ENCODE results near the gene CBX2. TPM values are rescaled to one million over a fixed set of nuclear protein-coding genes. Genes with fewer than 3 reads are reported as not detected.
A peak's percentile ranks its signal among the peaks of the same experiment; 100 is the strongest.

Gene CBX2
- total RNA-seq, 1 donor from 2014 or later: 4.6 TPM

DNA sequence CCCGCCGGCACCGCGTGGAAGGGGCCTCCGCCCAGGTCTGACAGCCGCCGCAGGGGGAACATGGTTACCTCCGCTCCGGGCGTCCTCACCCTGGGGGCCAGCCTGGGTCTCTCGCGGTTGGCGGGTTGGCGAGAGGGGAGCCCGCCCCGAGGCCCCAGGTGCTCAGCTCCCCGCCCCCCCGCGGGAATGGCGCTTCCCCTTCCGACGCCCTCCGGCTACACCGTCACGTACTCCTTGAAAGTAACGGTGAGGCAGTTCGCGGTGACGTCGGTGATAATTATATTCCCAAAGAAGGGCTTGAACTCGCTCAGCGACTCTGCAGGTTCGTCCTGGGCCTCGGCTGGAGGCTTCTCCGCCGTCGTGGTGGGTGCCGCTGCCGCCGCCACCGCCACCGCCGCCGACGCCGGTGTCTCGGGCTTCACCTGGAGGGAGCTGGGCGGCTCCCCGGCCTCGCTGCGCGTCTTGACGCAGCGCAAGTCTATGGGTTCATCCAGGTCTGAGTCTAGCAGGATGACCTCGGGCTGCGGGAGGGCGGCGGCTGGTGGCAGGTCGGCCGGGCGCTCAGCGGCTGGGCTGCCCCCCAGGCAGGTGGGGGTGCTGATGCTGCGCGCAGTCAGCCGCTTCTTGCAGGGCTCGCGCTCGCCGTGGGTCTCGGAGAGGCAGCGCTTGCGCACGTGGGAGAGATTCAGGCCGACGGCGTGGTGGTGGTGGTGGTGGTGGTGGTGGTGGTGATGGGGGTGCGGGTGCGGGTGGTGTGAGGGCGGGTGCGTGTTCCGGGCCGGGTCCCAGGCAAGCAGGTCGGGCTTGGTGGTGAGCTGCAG is 56.0 kb downstream of the CBX2 start:
- TF ChIP-seq, protein P1, sequence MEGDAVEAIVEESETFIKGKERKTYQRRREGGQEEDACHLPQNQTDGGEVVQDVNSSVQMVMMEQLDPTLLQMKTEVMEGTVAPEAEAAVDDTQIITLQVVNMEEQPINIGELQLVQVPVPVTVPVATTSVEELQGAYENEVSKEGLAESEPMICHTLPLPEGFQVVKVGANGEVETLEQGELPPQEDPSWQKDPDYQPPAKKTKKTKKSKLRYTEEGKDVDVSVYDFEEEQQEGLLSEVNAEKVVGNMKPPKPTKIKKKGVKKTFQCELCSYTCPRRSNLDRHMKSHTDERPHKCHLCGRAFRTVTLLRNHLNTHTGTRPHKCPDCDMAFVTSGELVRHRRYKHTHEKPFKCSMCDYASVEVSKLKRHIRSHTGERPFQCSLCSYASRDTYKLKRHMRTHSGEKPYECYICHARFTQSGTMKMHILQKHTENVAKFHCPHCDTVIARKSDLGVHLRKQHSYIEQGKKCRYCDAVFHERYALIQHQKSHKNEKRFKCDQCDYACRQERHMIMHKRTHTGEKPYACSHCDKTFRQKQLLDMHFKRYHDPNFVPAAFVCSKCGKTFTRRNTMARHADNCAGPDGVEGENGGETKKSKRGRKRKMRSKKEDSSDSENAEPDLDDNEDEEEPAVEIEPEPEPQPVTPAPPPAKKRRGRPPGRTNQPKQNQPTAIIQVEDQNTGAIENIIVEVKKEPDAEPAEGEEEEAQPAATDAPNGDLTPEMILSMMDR (IDR thresholded peaks at IDR 0.05): no peak
- Histone ChIP-seq H3K4me3 (no peak overlapping the region), H3K36me3 (peaks cover 20 to 21% of the 10 kb centered on the region in 2 donors), H3K4me1 (peaks cover 17 to 35% of the 10 kb centered on the region in 2 donors), H3K27me3 (no peaks in the 10 kb centered on the region), H3K9me3 (no peaks in the 10 kb centered on the region), H3K27ac (no peak overlapping the region)
- intact Hi-C loops (cut with DNase I): no loop called here
- no peak for DNase-seq (ENCODE audit: low spot score in 2 of 2)

DNA sequence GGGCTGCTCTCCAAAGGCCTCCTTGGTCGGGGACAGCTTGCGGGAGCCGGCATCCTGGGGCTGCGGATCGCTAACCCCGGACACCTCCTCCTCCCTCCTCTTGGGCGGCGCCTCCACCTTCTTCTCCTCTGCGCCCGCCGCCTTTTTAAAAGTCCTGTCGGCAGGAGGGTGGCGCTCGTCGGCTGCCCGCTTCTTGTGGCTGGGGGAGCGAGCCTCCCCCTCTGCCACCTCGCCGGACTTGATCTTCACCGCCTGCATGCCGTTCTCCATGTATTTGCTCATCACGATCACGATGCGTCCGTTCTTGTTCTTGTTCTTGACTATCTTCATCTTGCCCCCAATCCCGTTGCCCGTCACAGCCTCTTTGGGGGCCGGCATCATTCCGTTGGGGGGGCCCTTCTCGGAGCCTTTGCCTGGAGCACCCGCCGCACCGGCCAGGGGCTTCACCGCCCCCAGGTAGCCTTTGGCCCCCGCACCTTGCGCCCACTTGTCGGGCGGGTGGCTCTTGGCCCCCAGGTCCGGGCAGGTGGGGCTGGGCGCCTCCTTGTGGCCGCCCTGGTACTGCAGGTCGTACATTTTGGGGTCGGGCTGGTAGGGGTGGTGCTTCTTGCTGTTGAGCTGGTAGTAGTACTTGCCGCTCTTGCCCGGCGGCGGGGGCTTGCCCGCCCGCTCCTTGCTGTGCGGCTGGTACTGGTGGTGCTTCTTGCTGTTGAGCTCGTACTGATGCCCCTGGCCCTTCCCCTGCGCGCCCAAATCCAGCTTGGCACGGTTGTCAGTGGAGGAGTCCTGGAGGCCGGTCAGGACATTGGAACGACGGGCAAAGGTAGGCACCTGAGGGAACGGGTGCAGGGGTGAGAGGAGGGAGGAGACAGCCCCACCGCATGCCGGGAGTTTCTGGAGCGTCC is 56.9 kb downstream of the CBX2 start:
- TF ChIP-seq, protein P1 (IDR thresholded peaks at IDR 0.05): peak; percentile 11 to 50 (median 24)
- DNase-seq (ENCODE audit: low spot score in 2 of 2): no peak
- H3K36me3 ChIP-seq: peaks cover 20 to 21% of the 10 kb centered on the region in 2 donors
- peaks cover 17 to 38% of the 10 kb centered on the region in 2 donors for H3K4me1 ChIP-seq
- H3K27ac ChIP-seq: no peak overlapping the region
- H3K27me3 ChIP-seq: no peaks in the 10 kb centered on the region
- intact Hi-C loops (cut with DNase I): loop anchor here (5.0 kb wide), 1 partner anchor 267 kb away; the partner anchor contains the start of gene GAA
- no peaks in the 10 kb centered on the region for H3K9me3 ChIP-seq
- H3K4me3 ChIP-seq: no peak overlapping the region

DNA sequence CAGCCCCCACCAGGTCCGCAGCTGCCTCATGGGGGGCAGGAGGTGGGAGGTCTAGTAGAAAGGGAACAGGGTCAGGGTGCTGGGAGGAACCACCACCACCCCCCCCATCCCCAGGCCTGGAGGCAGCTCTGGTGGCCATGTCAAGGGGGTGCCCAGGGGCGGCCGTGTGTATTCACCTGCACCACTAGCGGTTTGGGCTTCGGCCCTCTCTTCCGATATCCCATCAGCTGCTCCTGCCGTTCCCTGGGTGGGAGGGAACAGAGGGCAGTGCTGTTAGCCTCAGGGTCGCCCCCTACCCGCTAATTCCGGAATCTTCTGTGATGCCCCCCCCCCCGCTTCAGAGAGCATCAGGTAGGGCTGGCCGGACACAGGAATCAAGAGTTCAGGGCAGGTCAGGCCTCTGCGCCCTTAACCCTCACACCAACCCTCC is 57.5 kb downstream of the CBX2 start:
- no peak overlapping the region for H3K4me3 ChIP-seq
- H3K27ac ChIP-seq: no peak overlapping the region
- H3K4me1 ChIP-seq: peaks cover 17 to 45% of the 10 kb centered on the region in 2 donors
- intact Hi-C loops (cut with DNase I): loop anchor here (5.0 kb wide), 1 partner anchor 267 kb away; the partner anchor contains the start of gene GAA
- TF ChIP-seq, protein P1 (IDR thresholded peaks at IDR 0.05): no peak
- no peak for DNase-seq (ENCODE audit: low spot score in 2 of 2)
- H3K36me3 ChIP-seq: peaks cover 20 to 21% of the 10 kb centered on the region in 2 donors
- peaks cover 2% of the 10 kb centered on the region for H3K27me3 ChIP-seq
- no peaks in the 10 kb centered on the region for H3K9me3 ChIP-seq

DNA sequence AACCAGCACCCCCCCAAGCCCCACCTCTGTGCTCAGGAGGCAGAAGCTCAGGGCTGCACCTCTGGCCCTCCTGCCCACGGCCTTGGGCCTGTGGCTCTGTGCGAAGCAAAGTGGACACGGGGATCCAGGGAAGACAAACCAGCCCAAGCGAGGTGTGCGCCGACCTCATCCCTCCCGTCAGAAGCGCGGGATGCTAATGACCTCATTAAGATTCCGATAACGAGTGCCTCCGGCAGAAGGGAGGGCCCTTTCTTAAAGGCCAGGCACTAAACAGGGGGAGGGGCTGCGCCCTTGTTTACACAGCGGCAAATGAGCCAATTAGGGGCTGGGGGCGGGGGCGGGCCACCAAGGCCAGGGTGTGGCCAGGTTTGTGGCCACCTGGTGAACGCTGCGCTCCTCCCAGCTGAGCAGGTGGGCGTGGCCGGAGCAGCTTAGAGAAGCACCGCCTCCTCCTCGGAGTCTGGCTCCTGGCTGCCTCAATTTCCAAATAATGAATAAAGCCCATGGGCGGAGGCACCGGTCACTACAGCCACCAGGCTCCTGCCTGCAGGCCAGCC is 58.1 kb downstream of the CBX2 start:
- H3K27ac ChIP-seq: no peak overlapping the region
- peaks cover 7% of the 10 kb centered on the region for H3K27me3 ChIP-seq
- H3K4me1 ChIP-seq: peaks cover 17 to 49% of the 10 kb centered on the region in 2 donors
- H3K9me3 ChIP-seq: no peaks in the 10 kb centered on the region
- TF ChIP-seq, protein P1 (IDR thresholded peaks at IDR 0.05): no peak
- no peak overlapping the region for H3K4me3 ChIP-seq
- intact Hi-C loops (cut with DNase I): loop anchor here (5.0 kb wide), 1 partner anchor 266 kb away; the partner anchor contains the start of gene GAA
- H3K36me3 ChIP-seq: peaks cover 20 to 21% of the 10 kb centered on the region in 2 donors
- no peak for DNase-seq (ENCODE audit: low spot score in 2 of 2)

DNA sequence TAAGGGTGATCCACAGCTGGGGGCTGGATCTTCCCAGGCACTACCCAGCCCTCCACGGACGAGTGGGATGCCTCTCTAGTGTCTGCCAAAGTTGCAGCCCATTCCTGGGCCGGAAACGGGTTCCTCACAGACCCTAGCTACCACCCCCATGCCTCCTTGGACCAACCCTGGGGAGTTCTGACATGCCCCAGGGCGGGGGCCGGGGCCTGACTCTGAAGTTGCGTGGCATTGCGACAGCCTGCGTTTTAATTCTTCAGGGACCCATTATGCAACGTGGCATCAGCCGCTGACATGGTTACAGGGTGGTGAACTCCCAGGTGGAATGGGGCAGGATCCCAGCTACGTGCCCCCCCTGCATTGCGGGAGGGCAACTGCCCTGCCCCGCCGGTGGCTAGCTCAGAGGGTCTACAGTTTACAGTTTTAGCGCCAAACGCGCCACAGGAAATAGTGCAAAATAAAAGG is 58.6 kb downstream of the CBX2 start:
- DNase-seq (ENCODE audit: low spot score in 2 of 2): no peak
- Histone ChIP-seq H3K4me1 (peaks cover 13 to 46% of the 10 kb centered on the region in 2 donors), H3K4me3 (peak overlapping the region; percentile 74 to 91), H3K27me3 (peaks cover 11% of the 10 kb centered on the region), H3K36me3 (peaks cover 20 to 21% of the 10 kb centered on the region in 2 donors), H3K27ac (no peak overlapping the region), H3K9me3 (no peaks in the 10 kb centered on the region)
- intact Hi-C loops (cut with DNase I): loop anchor here (5.0 kb wide), 1 partner anchor 266 kb away; the partner anchor contains the start of gene GAA
- TF ChIP-seq, protein P1 (IDR thresholded peaks at IDR 0.05): no peak

Data from ascending aorta (tissue), 2 donors.